A549 (cell line): ENCODE measurements around the gene CD9. TPM values are rescaled to one million over a fixed set of nuclear protein-coding genes. Genes with fewer than 3 reads are reported as not detected.

Source experiments
- ATAC-seq, 2 experiments: fragments of 200-7000 bp in 1 of 2; fragments of >200 bp in 1 of 2; cut with Nextera tagmentation in 1 of 2; cut with Tn5 transposase in 1 of 2; 3 replicates each; pipeline versions ENCODE4 v1.8.0 to v1.9.1; 2018 to 2020; ENCODE audit warnings: mild to moderate bottlenecking in 1 of 2, moderate library complexity in 1 of 2
- CTCF ChIA-PET: fragments of 300-600 bp; sonication (Branson Sonifier 250); formaldehyde crosslinking; extraction: SDS; loops from one replicate; lab custom pipeline; 2021; ENCODE audit warnings: antibody characterized with exemption, inconsistent platforms; lab: Yijun Ruan, JAX
- POLR2A ChIA-PET: fragments of 350-600 bp; formaldehyde crosslinking; extraction: SDS; loops from one replicate; lab custom pipeline; 2021; ENCODE audit warnings: antibody characterized with exemption, inconsistent platforms; lab: Yijun Ruan, JAX
- DNase-seq, 2 experiments: peaks; one replicate each; pipeline versions ENCODE4 v3.0.0 to v3.0.0-alpha.2; 2011 to 2016; ENCODE audit warnings: low read depth in 1 of 2, low spot score in 1 of 2
- FAIRE-seq: peaks from 2 replicates; lab custom pipeline; 2011; peaks lifted over from hg19 to GRCh38; lab: Jason Lieb, UNC
- H3K27ac ChIP-seq, 2 experiments: fragments of >200 bp; sonication (Bioruptor Twin); formaldehyde crosslinking; 3 replicates each; pipeline ENCODE4 v1.5.1; 2016 to 2017
- H3K4me1 ChIP-seq: fragments of >200 bp; sonication (Bioruptor Twin); formaldehyde crosslinking; 3 replicates; pipeline ENCODE4 v1.6.1; 2016
- H3K4me2 ChIP-seq: fragments of >200 bp; sonication (Bioruptor Twin); formaldehyde crosslinking; 3 replicates; pipeline ENCODE4 v1.6.1; 2016
- H3K4me3 ChIP-seq: fragments of >200 bp; sonication (Bioruptor Twin); formaldehyde crosslinking; 3 replicates; pipeline ENCODE4 v1.5.1; 2016
- H3K9me3 ChIP-seq: fragments of >200 bp; sonication (Bioruptor Twin); formaldehyde crosslinking; 3 replicates; pipeline ENCODE4 v1.6.1; 2016
- CEBPB ChIP-seq, 2 experiments: fragments of >200 bp in 1 of 2; sonication (Bioruptor Twin) in 1 of 2; formaldehyde crosslinking in 1 of 2; IDR thresholded peaks; 2 replicates each; pipeline ENCODE4 v1.6.1; 2012 to 2016
- CHD2 ChIP-seq: fragments of 150-350 bp; IDR thresholded peaks from 2 replicates; pipeline ENCODE4 v1.6.1; 2014; ENCODE audit warnings: low read length; ENCODE audit not compliant: partially characterized antibody
- EP300 ChIP-seq, 2 experiments: fragments of >200 bp; sonication (Bioruptor Twin); formaldehyde crosslinking; IDR thresholded peaks; 2 replicates in 1 of 2; 3 replicates in 1 of 2; pipeline ENCODE4 v1.6.1; 2016 to 2017
- HEYL ChIP-seq: fragments of 250-450 bp; sonication (Bioruptor Pico); IDR thresholded peaks from 2 replicates; pipeline ENCODE4 v1.8.0; 2021; ENCODE audit warnings: mild to moderate bottlenecking, moderate library complexity
- MAFK ChIP-seq: fragments of 450-650 bp; IDR thresholded peaks from 2 replicates; pipeline ENCODE4 v1.6.1; 2014; ENCODE audit not compliant: partially characterized antibody
- POLR2AphosphoS2 ChIP-seq: conservative IDR thresholded peaks from 2 replicates; pipeline ENCODE4 v1.6.1; 2012; ENCODE audit warnings: low read length, improper control_type of control experiment, inconsistent platforms
- SREBF2 ChIP-seq: fragments of 450-650 bp; IDR thresholded peaks from 2 replicates; pipeline ENCODE4 v1.6.1; 2014; ENCODE audit warnings: mild to moderate bottlenecking, moderate library complexity
- TP53 ChIP-seq: fragments of 250-450 bp; sonication (Bioruptor Pico); IDR thresholded peaks from 2 replicates; pipeline ENCODE4 v1.5.0; 2021; ENCODE audit warnings: mild to moderate bottlenecking, moderate library complexity
- ZNF302 ChIP-seq: fragments of 250-450 bp; sonication (Bioruptor Pico); IDR thresholded peaks from 2 replicates; pipeline ENCODE4 v1.9.0; 2021; ENCODE audit warnings: inconsistent platforms, mild to moderate bottlenecking, moderate library complexity
- WGBS: methylation state at CpG from one replicate; pipeline ENCODE4 v1.1.6; 2017; ENCODE audit errors: missing lambda C conversion rate; 5-methylcytosine and 5-hydroxymethylcytosine counted together
- polyA plus RNA-seq, 4 experiments: library from polyadenylated mRNA; depleted of rRNA in 3 of 4; stranded (reverse); fragments of >200 nt; fragmentation: RNase III in 1 of 4; extraction: RNeasy Plus Mini Kit Qiagen cat#74134 plus additional on column Dnase treatment in 1 of 4; gene quantifications; 2 replicates in 3 of 4; 3 replicates in 1 of 4; pipeline ENCODE4 v1.2.3, GENCODE V29; 2011 to 2017
- TF ChIP-seq, protein P1 (sequence below): IDR thresholded peaks from 2 replicates; pipeline ENCODE4 v1.6.1; 2012
- TF ChIP-seq, protein P2 (sequence below): fragments of 450-650 bp; IDR thresholded peaks from 2 replicates; pipeline ENCODE4 v1.6.1; 2014; ENCODE audit warnings: antibody characterized with exemption
- TF ChIP-seq, protein P3 (sequence below): fragments of 200-600 bp; sonication (generic); IDR thresholded peaks from 2 replicates; pipeline ENCODE4 v1.6.1; 2016; ENCODE audit warnings: antibody characterized with exemption, mild to moderate bottlenecking, moderate library complexity
- TF ChIP-seq, protein P4 (sequence below): fragments of >200 bp; sonication (Bioruptor Twin); formaldehyde crosslinking; IDR thresholded peaks from 3 replicates; pipeline ENCODE4 v1.5.1; 2016
- TF ChIP-seq, protein P5 (sequence below): fragments of >200 bp; sonication (Bioruptor Twin); formaldehyde crosslinking; IDR thresholded peaks from 2 replicates; pipeline ENCODE4 v1.6.1; 2016
- TF ChIP-seq, protein P6 (sequence below): IDR thresholded peaks from 2 replicates; pipeline ENCODE4 v1.6.1; 2012
- TF ChIP-seq, protein P7 (sequence below): fragments of >200 bp; sonication (Bioruptor Twin); formaldehyde crosslinking; IDR thresholded peaks from 3 replicates; pipeline ENCODE4 v1.6.1; 2016

CD9 gene
- polyA plus RNA-seq, 2 of the 4 experiments (the other 2 are of a cell fraction) = 116 to 185 TPM

DNA sequence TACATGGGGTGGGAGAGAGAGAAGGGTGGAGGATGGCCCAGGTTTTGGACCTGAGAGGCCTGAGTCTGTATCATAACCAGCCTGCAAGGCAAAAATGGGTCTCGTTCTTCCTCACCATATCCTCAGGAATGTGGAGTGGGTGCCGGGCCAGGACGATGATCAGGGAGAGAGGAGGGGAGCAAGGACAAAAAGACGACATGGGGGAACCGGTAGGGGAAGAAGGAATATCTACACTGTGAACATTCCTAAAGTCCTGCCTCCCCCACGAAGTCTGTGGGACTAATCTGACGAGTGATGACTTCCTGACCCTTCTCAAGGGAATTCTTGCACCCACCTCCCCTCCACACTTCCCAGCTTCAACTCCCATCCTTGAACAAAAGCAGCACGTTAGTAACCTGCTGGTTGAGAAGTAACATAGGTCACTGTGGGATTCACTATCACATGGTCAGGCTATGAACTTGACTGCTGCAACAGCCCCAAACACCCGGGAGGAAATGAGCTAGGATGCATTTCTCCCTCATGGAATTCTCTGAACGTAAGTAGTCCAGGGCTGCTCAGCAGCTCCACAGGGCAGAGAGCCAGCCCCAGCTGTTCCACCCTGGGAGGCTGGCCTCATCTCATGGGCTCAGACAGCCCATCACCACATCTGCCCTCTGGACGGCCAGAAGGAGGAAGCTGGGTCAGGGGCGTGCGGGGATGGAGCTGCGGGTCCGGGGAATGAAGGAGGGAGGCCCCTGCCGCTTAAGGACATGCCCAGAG, 38.9 kb upstream of the CD9 start:
- DNase-seq = no peak
- TF ChIP-seq, protein P1, sequence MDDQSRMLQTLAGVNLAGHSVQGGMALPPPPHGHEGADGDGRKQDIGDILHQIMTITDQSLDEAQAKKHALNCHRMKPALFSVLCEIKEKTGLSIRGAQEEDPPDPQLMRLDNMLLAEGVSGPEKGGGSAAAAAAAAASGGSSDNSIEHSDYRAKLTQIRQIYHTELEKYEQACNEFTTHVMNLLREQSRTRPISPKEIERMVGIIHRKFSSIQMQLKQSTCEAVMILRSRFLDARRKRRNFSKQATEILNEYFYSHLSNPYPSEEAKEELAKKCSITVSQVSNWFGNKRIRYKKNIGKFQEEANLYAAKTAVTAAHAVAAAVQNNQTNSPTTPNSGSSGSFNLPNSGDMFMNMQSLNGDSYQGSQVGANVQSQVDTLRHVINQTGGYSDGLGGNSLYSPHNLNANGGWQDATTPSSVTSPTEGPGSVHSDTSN = no peak
- TF ChIP-seq EP300 (IDR thresholded peaks at IDR 0.05) = no peak
- no peak for TF ChIP-seq HEYL (CRISPR knock-in tag)
- no peak for TF ChIP-seq MAFK
- no peak for TF ChIP-seq CEBPB (IDR thresholded peaks at IDR 0.05)
- no peak for TF ChIP-seq CHD2
- TF ChIP-seq, protein P2, sequence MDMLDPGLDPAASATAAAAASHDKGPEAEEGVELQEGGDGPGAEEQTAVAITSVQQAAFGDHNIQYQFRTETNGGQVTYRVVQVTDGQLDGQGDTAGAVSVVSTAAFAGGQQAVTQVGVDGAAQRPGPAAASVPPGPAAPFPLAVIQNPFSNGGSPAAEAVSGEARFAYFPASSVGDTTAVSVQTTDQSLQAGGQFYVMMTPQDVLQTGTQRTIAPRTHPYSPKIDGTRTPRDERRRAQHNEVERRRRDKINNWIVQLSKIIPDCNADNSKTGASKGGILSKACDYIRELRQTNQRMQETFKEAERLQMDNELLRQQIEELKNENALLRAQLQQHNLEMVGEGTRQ = no peak
- no peak for TF ChIP-seq TP53 (CRISPR knock-in tag)
- TF ChIP-seq, protein P3, sequence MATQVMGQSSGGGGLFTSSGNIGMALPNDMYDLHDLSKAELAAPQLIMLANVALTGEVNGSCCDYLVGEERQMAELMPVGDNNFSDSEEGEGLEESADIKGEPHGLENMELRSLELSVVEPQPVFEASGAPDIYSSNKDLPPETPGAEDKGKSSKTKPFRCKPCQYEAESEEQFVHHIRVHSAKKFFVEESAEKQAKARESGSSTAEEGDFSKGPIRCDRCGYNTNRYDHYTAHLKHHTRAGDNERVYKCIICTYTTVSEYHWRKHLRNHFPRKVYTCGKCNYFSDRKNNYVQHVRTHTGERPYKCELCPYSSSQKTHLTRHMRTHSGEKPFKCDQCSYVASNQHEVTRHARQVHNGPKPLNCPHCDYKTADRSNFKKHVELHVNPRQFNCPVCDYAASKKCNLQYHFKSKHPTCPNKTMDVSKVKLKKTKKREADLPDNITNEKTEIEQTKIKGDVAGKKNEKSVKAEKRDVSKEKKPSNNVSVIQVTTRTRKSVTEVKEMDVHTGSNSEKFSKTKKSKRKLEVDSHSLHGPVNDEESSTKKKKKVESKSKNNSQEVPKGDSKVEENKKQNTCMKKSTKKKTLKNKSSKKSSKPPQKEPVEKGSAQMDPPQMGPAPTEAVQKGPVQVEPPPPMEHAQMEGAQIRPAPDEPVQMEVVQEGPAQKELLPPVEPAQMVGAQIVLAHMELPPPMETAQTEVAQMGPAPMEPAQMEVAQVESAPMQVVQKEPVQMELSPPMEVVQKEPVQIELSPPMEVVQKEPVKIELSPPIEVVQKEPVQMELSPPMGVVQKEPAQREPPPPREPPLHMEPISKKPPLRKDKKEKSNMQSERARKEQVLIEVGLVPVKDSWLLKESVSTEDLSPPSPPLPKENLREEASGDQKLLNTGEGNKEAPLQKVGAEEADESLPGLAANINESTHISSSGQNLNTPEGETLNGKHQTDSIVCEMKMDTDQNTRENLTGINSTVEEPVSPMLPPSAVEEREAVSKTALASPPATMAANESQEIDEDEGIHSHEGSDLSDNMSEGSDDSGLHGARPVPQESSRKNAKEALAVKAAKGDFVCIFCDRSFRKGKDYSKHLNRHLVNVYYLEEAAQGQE = no peak
- TF ChIP-seq, protein P4, sequence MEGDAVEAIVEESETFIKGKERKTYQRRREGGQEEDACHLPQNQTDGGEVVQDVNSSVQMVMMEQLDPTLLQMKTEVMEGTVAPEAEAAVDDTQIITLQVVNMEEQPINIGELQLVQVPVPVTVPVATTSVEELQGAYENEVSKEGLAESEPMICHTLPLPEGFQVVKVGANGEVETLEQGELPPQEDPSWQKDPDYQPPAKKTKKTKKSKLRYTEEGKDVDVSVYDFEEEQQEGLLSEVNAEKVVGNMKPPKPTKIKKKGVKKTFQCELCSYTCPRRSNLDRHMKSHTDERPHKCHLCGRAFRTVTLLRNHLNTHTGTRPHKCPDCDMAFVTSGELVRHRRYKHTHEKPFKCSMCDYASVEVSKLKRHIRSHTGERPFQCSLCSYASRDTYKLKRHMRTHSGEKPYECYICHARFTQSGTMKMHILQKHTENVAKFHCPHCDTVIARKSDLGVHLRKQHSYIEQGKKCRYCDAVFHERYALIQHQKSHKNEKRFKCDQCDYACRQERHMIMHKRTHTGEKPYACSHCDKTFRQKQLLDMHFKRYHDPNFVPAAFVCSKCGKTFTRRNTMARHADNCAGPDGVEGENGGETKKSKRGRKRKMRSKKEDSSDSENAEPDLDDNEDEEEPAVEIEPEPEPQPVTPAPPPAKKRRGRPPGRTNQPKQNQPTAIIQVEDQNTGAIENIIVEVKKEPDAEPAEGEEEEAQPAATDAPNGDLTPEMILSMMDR = no peak
- no peak for TF ChIP-seq SREBF2
- TF ChIP-seq POLR2AphosphoS2 = no peak
- TF ChIP-seq, protein P5, sequence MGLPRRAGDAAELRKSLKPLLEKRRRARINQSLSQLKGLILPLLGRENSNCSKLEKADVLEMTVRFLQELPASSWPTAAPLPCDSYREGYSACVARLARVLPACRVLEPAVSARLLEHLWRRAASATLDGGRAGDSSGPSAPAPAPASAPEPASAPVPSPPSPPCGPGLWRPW = no peak
- TF ChIP-seq, protein P6, sequence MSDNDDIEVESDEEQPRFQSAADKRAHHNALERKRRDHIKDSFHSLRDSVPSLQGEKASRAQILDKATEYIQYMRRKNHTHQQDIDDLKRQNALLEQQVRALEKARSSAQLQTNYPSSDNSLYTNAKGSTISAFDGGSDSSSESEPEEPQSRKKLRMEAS = no peak
- TF ChIP-seq, protein P7, sequence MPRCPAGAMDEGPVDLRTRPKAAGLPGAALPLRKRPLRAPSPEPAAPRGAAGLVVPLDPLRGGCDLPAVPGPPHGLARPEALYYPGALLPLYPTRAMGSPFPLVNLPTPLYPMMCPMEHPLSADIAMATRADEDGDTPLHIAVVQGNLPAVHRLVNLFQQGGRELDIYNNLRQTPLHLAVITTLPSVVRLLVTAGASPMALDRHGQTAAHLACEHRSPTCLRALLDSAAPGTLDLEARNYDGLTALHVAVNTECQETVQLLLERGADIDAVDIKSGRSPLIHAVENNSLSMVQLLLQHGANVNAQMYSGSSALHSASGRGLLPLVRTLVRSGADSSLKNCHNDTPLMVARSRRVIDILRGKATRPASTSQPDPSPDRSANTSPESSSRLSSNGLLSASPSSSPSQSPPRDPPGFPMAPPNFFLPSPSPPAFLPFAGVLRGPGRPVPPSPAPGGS = no peak
- no peak for TF ChIP-seq ZNF302 (CRISPR knock-in tag)
- no peak overlapping the region for H3K4me3 ChIP-seq
- ATAC-seq = peak; percentile 28 to 41; a peak in 3 of 6 replicates
- no peak for FAIRE-seq
- H3K27ac ChIP-seq = no peak overlapping the region
- POLR2A ChIA-PET = no interaction called here
- no peaks in the 10 kb centered on the region for H3K4me1 ChIP-seq
- no peaks in the 10 kb centered on the region for H3K9me3 ChIP-seq
- CTCF ChIA-PET = interaction anchor here (1.1 to 1.7 kb wide), 4 partner anchors 18 to 173 kb away, joined by 3 to 5 read pairs (median 4); no protein-coding TSS in a partner anchor
- WGBS = 54% methylated on average over 14 of the region's 16 CpGs
- H3K4me2 ChIP-seq = no peak overlapping the region
